SK-N-SH (cell line): ENCODE results near the gene FBN1.

ENCODE experiments used
- EZH2phosphoT487 ChIP-seq: fragments of 200-600 bp; sonication (generic); IDR thresholded peaks from 2 replicates; pipeline ENCODE4 v1.6.1; 2017; ENCODE audit warnings: low read depth, mixed run types, mild to moderate bottlenecking, antibody characterized with exemption, moderate library complexity, borderline replicate concordance
- JUND ChIP-seq: IDR thresholded peaks from 2 replicates; pipeline ENCODE4 v1.4.0; 2012
- MXI1 ChIP-seq: IDR thresholded peaks from 2 replicates; pipeline ENCODE4 v1.6.1; 2012; ENCODE audit warnings: mild to moderate bottlenecking, low read depth, low read length, improper control_type of control experiment
- NFIC ChIP-seq: IDR thresholded peaks from 2 replicates; pipeline ENCODE4 v1.4.0; 2012; ENCODE audit warnings: borderline replicate concordance
- POLR2AphosphoS5 ChIP-seq: IDR thresholded peaks from 2 replicates; pipeline ENCODE4 v1.6.1; 2012; ENCODE audit warnings: low read depth, low read length
- TF ChIP-seq, protein P1 (sequence below): fragments of 200-600 bp; sonication (generic); IDR thresholded peaks from 2 replicates; pipeline ENCODE4 v1.6.1; 2017; ENCODE audit warnings: antibody characterized with exemption, mild to moderate bottlenecking, moderate library complexity
- TF ChIP-seq, protein P2 (sequence below): fragments of 150-350 bp; IDR thresholded peaks from 2 replicates; pipeline ENCODE4 v1.6.1; 2017; ENCODE audit warnings: antibody characterized with exemption, low read length, low read depth, borderline replicate concordance

DNA sequence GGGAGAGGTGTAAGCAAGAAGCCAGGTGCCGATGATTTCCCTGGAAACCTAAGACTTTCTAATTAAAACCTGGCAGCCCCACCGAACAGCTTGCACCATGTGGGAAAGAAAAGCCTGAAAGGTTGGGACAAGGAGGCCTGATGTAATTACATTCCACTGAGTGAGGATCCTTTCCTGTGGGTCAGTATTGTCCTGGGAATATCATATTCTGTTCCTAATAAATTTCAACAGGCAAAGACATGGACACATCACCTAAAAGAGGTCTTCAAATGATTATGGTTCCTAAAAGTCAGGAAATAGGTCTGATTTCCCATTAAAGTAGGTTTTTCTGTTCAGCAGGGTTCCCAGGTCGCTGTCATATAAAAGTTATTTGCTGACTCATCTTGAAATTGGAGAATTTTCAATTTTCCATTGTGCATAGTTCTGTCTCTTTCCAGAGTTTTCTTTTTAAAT, 255.8 kb downstream of the FBN1 start:
- TF ChIP-seq POLR2AphosphoS5 (no peak), MXI1 (no peak), EZH2phosphoT487 (no peak), NFIC (peak; percentile 54), JUND (peak; percentile 60)
- TF ChIP-seq, protein P1, sequence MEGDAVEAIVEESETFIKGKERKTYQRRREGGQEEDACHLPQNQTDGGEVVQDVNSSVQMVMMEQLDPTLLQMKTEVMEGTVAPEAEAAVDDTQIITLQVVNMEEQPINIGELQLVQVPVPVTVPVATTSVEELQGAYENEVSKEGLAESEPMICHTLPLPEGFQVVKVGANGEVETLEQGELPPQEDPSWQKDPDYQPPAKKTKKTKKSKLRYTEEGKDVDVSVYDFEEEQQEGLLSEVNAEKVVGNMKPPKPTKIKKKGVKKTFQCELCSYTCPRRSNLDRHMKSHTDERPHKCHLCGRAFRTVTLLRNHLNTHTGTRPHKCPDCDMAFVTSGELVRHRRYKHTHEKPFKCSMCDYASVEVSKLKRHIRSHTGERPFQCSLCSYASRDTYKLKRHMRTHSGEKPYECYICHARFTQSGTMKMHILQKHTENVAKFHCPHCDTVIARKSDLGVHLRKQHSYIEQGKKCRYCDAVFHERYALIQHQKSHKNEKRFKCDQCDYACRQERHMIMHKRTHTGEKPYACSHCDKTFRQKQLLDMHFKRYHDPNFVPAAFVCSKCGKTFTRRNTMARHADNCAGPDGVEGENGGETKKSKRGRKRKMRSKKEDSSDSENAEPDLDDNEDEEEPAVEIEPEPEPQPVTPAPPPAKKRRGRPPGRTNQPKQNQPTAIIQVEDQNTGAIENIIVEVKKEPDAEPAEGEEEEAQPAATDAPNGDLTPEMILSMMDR: no peak
- TF ChIP-seq, protein P2, sequence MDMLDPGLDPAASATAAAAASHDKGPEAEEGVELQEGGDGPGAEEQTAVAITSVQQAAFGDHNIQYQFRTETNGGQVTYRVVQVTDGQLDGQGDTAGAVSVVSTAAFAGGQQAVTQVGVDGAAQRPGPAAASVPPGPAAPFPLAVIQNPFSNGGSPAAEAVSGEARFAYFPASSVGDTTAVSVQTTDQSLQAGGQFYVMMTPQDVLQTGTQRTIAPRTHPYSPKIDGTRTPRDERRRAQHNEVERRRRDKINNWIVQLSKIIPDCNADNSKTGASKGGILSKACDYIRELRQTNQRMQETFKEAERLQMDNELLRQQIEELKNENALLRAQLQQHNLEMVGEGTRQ: no peak
